Sigmoid colon (tissue), 7 donors: ENCODE results near the gene MCRS1. TPM values are rescaled to one million over a fixed set of nuclear protein-coding genes. Genes with fewer than 3 reads are reported as not detected.

Experiments used
- DNase-seq: peaks from one replicate; pipeline ENCODE4 v3.0.0-alpha.2; 2019
- H3K27ac ChIP-seq, 4 donors: fragments of 200-600 bp; sonication (generic); one replicate each; pipeline ENCODE4 v1.5.1; 2016 to 2019; ENCODE audit warnings: mild to moderate bottlenecking in 1 of 4
- H3K27me3 ChIP-seq, 3 donors: fragments of 200-600 bp; sonication (generic); one replicate each; pipeline ENCODE4 v1.5.1; 2019; ENCODE audit warnings: mild to moderate bottlenecking in 1 of 3
- H3K36me3 ChIP-seq, 4 donors: fragments of 200-600 bp; sonication (generic); one replicate each; pipeline ENCODE4 v1.5.1; 2016 to 2019
- H3K4me1 ChIP-seq, 4 donors: fragments of 200-600 bp; sonication (generic); one replicate each; pipeline ENCODE4 v1.5.1; 2017 to 2019
- H3K4me3 ChIP-seq, 4 donors: fragments of 200-600 bp; sonication (generic); one replicate each; pipeline ENCODE4 v1.5.1; 2017 to 2019; ENCODE audit warnings: mild to moderate bottlenecking in 2 of 4, moderate library complexity in 1 of 4
- H3K9me3 ChIP-seq, 4 donors: fragments of 200-600 bp in 3 of 4; sonication (generic) in 3 of 4; one replicate each; pipeline versions ENCODE4 v1.5.1 to v1.6.1; 2013 to 2019
- EP300 ChIP-seq, 4 donors: sonication (generic); formaldehyde crosslinking; IDR thresholded peaks; one replicate each; pipeline ENCODE4 v1.6.1; 2017; ENCODE audit warnings: antibody characterized with exemption in 4 of 4
- POLR2A ChIP-seq, 2 donors: fragments of 450-650 bp; IDR thresholded peaks; one replicate each; pipeline ENCODE4 v1.6.1; 2016; ENCODE audit warnings: antibody characterized with exemption in 2 of 2, mild to moderate bottlenecking in 2 of 2, moderate library complexity in 2 of 2
- POLR2AphosphoS5 ChIP-seq, 4 donors: sonication (generic); formaldehyde crosslinking; IDR thresholded peaks; one replicate each; pipeline ENCODE4 v1.6.1; 2017; ENCODE audit warnings: antibody characterized with exemption in 4 of 4
- WGBS, 2 donors: extraction: QIAGEN DNeasy Blood & Tissue Kit; methylation state at CpG; one replicate each; pipeline ENCODE4 v1.1.7; 2013; 5-methylcytosine and 5-hydroxymethylcytosine counted together
- intact Hi-C: fragments of 100-400 bp; cut with DNase I; formaldehyde crosslinking; loops from one replicate; pipeline ENCODE4 v1.15.1; 2023
- polyA plus RNA-seq, 3 donors: library from polyadenylated mRNA; stranded (reverse); fragments of 200-250 nt; gene quantifications; one replicate each; pipeline ENCODE4 v1.2.3, GENCODE V29; 2013
- total RNA-seq, 4 donors: library from RNA; depleted of rRNA; stranded (reverse); fragments of >200 nt; gene quantifications; one replicate each; pipeline ENCODE4 v1.1.0, GENCODE V29; 2016
- TF ChIP-seq, protein P1 (sequence below), 4 experiments: fragments of 450-650 bp in 3 of 4; fragments of 200-600 bp in 1 of 4; IDR thresholded peaks; one replicate each; pipeline ENCODE4 v1.5.1; 2016 to 2019; ENCODE audit warnings: antibody characterized with exemption in 4 of 4, mild to moderate bottlenecking in 3 of 4, moderate library complexity in 2 of 4
- donor health status: healthy with polysubstance abuse.
- donor health status: Bipolar disorder and iron deficiency.
- donor health status: healthy.

Gene MCRS1
- total and polyA plus RNA-seq, 7 donors, result 33.6 to 61.0 (median 47.8) TPM

DNA sequence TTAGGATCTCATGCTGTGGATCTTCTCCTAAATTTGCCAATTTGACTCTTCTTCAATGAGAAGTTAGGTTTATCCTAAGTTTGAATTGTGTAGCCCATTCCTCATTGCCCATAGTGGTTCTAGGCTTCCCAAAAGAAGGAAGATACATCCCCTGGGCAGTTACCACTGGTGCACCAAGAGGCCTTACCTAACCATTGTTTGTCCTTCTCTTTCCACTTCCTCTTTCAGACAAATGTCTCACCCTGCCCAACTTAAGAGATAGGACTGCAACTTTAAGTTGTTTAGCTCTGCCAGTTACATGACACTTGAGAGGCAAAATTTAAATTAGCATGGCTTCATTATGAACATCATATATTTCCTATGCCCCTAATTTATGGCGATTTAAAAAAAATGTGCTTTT, 38.5 kb downstream of the MCRS1 start:
- WGBS, 2 donors, result 91 to 99% methylated on average over 1 of the region's 1 CpG
- Histone ChIP-seq H3K4me1 (no peaks in the 10 kb centered on the region), H3K36me3 (peaks cover 6 to 28% (median 11%) of the 10 kb centered on the region in 4 donors), H3K4me3 (no peak overlapping the region), H3K9me3 (no peaks in the 10 kb centered on the region), H3K27me3 (peaks cover 0 to 4% (median 0%) of the 10 kb centered on the region in 3 donors), H3K27ac (no peak overlapping the region)
- no peak for DNase-seq
- intact Hi-C loops, result no loop called here
- no peak for TF ChIP-seq EP300 (IDR thresholded peaks at IDR 0.05)
- TF ChIP-seq, protein P1, sequence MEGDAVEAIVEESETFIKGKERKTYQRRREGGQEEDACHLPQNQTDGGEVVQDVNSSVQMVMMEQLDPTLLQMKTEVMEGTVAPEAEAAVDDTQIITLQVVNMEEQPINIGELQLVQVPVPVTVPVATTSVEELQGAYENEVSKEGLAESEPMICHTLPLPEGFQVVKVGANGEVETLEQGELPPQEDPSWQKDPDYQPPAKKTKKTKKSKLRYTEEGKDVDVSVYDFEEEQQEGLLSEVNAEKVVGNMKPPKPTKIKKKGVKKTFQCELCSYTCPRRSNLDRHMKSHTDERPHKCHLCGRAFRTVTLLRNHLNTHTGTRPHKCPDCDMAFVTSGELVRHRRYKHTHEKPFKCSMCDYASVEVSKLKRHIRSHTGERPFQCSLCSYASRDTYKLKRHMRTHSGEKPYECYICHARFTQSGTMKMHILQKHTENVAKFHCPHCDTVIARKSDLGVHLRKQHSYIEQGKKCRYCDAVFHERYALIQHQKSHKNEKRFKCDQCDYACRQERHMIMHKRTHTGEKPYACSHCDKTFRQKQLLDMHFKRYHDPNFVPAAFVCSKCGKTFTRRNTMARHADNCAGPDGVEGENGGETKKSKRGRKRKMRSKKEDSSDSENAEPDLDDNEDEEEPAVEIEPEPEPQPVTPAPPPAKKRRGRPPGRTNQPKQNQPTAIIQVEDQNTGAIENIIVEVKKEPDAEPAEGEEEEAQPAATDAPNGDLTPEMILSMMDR (IDR thresholded peaks at IDR 0.05), result no peak
- no peak for TF ChIP-seq POLR2A (IDR thresholded peaks at IDR 0.05)
- TF ChIP-seq POLR2AphosphoS5 (IDR thresholded peaks at IDR 0.05), result no peak

DNA sequence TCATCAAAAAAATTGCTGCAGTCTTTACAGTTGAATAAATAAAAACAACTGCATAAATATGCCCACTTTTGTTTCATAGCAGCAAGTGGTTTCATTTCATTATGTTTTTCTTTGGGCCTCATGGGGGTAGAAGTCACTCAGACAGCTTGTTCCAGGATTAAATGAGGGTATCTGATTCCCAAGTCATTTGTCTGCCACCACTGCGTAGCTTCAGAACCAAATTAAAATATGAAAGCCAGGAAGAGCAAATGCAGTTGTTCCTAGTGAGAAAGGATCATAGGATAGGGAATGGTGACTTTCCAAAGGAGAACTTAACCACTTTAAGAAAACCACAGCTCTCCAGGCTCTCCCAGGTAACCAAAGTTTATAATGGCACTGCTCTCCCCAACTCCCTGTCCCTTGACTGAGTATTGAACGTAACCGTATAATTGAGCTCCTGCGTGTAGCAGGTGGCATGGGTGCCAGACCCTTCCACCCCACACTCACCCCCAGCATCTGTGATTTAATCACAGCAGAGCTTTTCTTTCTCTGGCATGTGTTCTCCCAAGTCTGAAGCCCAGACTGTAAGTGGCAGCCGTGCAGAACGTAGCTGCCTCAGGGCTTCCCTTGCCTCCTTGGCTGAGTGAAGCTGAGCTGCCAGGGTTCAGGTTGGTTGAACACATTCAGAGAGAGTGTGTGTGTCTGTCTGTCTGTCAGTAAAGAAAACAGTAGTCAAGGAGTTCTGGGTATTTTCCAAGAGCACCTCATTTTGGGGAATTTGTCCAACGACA, 40.4 kb downstream of the MCRS1 start:
- intact Hi-C loops, result no loop called here
- Histone ChIP-seq H3K27ac (no peak overlapping the region), H3K4me3 (no peak overlapping the region), H3K4me1 (no peaks in the 10 kb centered on the region), H3K27me3 (no peaks in the 10 kb centered on the region), H3K9me3 (no peaks in the 10 kb centered on the region), H3K36me3 (peaks cover 6 to 39% (median 18%) of the 10 kb centered on the region in 4 donors)
- 84 to 97% methylated on average over 7 of the region's 7 CpGs for WGBS, 2 donors
- no peak for TF ChIP-seq POLR2AphosphoS5 (IDR thresholded peaks at IDR 0.05)
- TF ChIP-seq EP300 (IDR thresholded peaks at IDR 0.05), result no peak
- TF ChIP-seq, protein P1 (IDR thresholded peaks at IDR 0.05), result no peak
- no peak for TF ChIP-seq POLR2A (IDR thresholded peaks at IDR 0.05)
- peak; percentile 15 for DNase-seq

DNA sequence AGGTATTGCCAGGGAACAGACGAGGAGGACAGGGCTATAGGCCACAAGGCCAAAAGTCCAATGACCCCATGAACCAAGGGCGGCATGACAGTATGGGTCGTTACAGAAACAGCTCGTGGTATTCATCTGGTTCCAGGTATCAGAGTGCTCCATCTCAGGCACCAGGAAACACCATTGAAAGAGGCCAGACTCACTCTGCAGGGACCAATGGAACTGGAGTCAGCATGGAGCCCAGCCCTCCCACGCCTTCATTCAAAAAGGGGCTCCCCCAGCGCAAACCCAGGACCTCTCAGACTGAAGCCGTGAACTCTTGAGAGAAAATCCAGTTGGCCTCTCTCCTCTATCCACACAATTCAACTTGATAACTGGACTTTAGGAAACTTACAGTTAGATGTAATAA, 42.0 kb downstream of the MCRS1 start:
- TF ChIP-seq, protein P1 (IDR thresholded peaks at IDR 0.05), result no peak
- TF ChIP-seq POLR2AphosphoS5 (IDR thresholded peaks at IDR 0.05) (no peak), EP300 (IDR thresholded peaks at IDR 0.05) (no peak), POLR2A (IDR thresholded peaks at IDR 0.05) (no peak)
- DNase-seq, result no peak
- Histone ChIP-seq H3K36me3 (peaks cover 6 to 44% (median 18%) of the 10 kb centered on the region in 4 donors), H3K4me1 (no peaks in the 10 kb centered on the region), H3K9me3 (no peaks in the 10 kb centered on the region), H3K4me3 (no peak overlapping the region), H3K27me3 (no peaks in the 10 kb centered on the region), H3K27ac (no peak overlapping the region)
- 93 to 96% methylated on average over 7 of the region's 7 CpGs for WGBS, 2 donors
- intact Hi-C loops, result no loop called here

DNA sequence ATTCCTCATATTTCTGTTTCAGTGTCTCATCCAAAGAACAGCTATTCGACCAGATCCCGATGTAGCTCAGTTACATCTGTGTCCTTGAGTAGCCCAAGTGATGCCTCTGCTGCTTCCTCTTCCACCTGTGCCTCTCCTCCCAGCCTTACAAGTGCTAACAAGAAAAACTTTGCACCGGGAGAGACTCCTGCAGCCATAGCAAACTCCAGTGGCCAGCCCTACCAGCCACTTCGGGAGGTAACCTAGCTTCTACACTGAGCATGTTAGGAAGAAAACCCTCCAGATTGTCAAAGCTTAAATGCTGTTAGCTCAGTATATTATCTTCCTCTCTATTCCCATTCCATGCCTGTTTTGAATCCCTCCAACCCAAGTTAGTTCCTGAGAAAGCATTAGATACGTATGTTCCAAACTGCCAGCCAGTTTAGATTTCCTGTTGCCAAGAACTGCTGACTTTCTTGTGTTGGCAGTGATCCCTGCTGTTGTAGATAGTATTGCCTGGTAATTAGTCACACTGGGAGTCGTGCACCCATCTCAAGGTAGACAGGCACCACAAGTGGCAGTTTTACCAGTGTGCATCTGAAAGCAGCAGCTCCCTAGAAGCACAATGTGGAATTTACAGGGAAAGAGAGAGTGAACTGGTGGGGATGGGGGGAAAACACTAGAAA, 43.1 kb downstream of the MCRS1 start:
- DNase-seq, result no peak
- H3K4me3 ChIP-seq, result no peak overlapping the region
- TF ChIP-seq, protein P1 (IDR thresholded peaks at IDR 0.05), result no peak
- TF ChIP-seq POLR2AphosphoS5 (IDR thresholded peaks at IDR 0.05) (no peak), EP300 (IDR thresholded peaks at IDR 0.05) (no peak), POLR2A (IDR thresholded peaks at IDR 0.05) (no peak)
- 87 to 91% methylated on average over 6 of the region's 6 CpGs for WGBS, 2 donors
- intact Hi-C loops, result no loop called here
- H3K4me1 ChIP-seq, result no peaks in the 10 kb centered on the region
- H3K27ac ChIP-seq, result no peak overlapping the region
- H3K27me3 ChIP-seq, result no peaks in the 10 kb centered on the region
- peaks cover 6 to 44% (median 18%) of the 10 kb centered on the region in 4 donors for H3K36me3 ChIP-seq
- H3K9me3 ChIP-seq, result no peaks in the 10 kb centered on the region
